ENCODE measurements around the gene PLD4. TPM values are rescaled to one million over a fixed set of nuclear protein-coding genes. Genes with fewer than 3 reads are reported as not detected.

The PLD4 gene
- total RNA-seq, 4 donors from 2014 or later = 1.3 to 10.9 TPM; not detected in 2

DNA sequence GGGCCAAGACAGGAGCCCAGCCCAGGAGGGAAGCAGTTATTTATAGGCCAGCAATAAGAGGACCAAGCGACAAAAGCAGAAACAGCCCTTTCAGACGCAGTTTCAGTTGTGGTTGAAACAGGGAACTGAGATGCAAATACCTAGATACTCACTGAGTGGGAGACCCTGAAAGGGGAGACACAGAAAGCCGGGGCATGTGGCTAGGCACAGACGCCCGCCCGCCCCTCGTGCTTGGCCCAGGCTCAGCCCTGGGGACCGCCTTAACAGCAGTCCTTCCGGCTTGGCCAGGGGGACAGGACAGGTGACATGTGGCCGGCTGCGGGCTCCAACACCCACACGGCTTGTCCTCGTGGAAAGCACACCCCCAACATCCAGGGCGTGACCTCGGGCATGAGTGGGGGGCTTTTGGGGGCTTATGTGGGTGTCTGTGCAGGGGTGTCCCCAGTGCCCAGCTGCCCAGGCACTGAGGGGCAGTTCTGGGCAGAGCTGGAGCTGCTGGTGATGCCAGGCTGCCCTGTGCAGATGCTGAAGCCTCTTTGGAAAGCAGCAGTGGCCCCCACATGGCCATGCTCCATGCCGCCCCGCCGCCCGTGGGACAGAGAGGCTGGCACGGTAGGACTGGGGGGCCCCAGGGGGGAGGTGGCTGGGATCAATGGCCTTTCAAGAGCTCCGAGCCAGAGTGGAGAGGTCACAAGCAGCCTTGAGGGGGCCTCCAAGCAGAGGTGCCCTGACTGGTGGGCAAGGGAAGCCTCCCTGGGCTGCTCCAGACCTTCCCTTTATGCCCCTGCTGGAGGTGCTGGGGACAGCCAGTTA, 2.1 kb downstream of the PLD4 start:
- H3K27ac ChIP-seq = no peak overlapping the region
- TF ChIP-seq, protein P1, sequence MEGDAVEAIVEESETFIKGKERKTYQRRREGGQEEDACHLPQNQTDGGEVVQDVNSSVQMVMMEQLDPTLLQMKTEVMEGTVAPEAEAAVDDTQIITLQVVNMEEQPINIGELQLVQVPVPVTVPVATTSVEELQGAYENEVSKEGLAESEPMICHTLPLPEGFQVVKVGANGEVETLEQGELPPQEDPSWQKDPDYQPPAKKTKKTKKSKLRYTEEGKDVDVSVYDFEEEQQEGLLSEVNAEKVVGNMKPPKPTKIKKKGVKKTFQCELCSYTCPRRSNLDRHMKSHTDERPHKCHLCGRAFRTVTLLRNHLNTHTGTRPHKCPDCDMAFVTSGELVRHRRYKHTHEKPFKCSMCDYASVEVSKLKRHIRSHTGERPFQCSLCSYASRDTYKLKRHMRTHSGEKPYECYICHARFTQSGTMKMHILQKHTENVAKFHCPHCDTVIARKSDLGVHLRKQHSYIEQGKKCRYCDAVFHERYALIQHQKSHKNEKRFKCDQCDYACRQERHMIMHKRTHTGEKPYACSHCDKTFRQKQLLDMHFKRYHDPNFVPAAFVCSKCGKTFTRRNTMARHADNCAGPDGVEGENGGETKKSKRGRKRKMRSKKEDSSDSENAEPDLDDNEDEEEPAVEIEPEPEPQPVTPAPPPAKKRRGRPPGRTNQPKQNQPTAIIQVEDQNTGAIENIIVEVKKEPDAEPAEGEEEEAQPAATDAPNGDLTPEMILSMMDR (IDR thresholded peaks at IDR 0.05) = no peak
- TF ChIP-seq POLR2A (IDR thresholded peaks at IDR 0.05) = no peak
- no peaks in the 10 kb centered on the region for H3K36me3 ChIP-seq
- H3K4me3 ChIP-seq = no peak overlapping the region
- no peaks in the 10 kb centered on the region for H3K27me3 ChIP-seq
- H3K4me1 ChIP-seq = no peaks in the 10 kb centered on the region
- no peaks in the 10 kb centered on the region for H3K9me3 ChIP-seq
- intact Hi-C loops (cut with DNase I; ENCODE audit: low total_unique reads) = no loop called here
- DNase-seq = no peak

- H3K27ac ChIP-seq = no peak overlapping the region
- no peaks in the 10 kb centered on the region for H3K4me1 ChIP-seq
- TF ChIP-seq, protein P1 (IDR thresholded peaks at IDR 0.05) = no peak
- TF ChIP-seq POLR2A (IDR thresholded peaks at IDR 0.05) = no peak
- no peaks in the 10 kb centered on the region for H3K9me3 ChIP-seq
- DNase-seq = no peak
- H3K27me3 ChIP-seq = no peaks in the 10 kb centered on the region
- H3K4me3 ChIP-seq = no peak overlapping the region
- no peaks in the 10 kb centered on the region for H3K36me3 ChIP-seq
- intact Hi-C loops (cut with DNase I; ENCODE audit: low total_unique reads) = no loop called here
These were observed 2.7 kb downstream of the PLD4 start for GRCh38 chr14:104927432-104927816.

DNA sequence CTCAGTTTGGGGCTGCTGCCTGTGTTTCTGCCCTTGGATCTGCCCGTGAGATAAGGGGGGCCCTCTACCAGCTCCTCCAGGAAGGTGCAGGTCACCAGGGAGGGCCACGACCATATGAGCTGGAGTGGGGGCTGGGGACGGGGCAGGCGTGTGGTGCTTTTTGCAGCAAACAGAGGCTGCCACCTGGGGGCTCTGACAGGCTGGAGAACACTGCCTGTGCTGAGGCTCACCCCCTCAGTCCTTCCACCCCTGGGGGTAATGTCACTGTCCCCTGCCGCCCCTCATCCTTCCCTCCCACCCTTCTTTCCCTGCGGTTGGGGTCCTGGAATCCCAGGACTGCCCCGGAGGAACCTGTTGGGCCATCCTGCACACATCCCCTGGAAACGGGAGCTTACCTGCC, 3.2 kb downstream of the PLD4 start:
- no peaks in the 10 kb centered on the region for H3K36me3 ChIP-seq
- no peak for TF ChIP-seq POLR2A (IDR thresholded peaks at IDR 0.05)
- TF ChIP-seq, protein P1 (IDR thresholded peaks at IDR 0.05) = no peak
- intact Hi-C loops (cut with DNase I; ENCODE audit: low total_unique reads) = no loop called here
- H3K9me3 ChIP-seq = no peaks in the 10 kb centered on the region
- no peaks in the 10 kb centered on the region for H3K27me3 ChIP-seq
- H3K4me1 ChIP-seq = no peaks in the 10 kb centered on the region
- DNase-seq = no peak
- no peak overlapping the region for H3K4me3 ChIP-seq
- no peak overlapping the region for H3K27ac ChIP-seq

- DNase-seq = no peak
- intact Hi-C loops (cut with DNase I; ENCODE audit: low total_unique reads) = no loop called here
- Histone ChIP-seq H3K4me1 (no peaks in the 10 kb centered on the region), H3K4me3 (no peak overlapping the region), H3K27ac (no peak overlapping the region), H3K9me3 (no peaks in the 10 kb centered on the region), H3K27me3 (no peaks in the 10 kb centered on the region), H3K36me3 (no peaks in the 10 kb centered on the region)
- no peak for TF ChIP-seq POLR2A (IDR thresholded peaks at IDR 0.05)
- TF ChIP-seq, protein P1 (IDR thresholded peaks at IDR 0.05) = no peak
These were observed 3.9 kb downstream of the PLD4 start for GRCh38 chr14:104928391-104929133.

All from uterus (tissue), 4 donors.